Breast epithelium (tissue), 3 donors: Measurements from ENCODE around the gene OPCML.

Source experiments
- POLR2A ChIP-seq: fragments of 450-650 bp; IDR thresholded peaks from one replicate; pipeline ENCODE4 v1.6.1; 2016; ENCODE audit warnings: antibody characterized with exemption, mild to moderate bottlenecking, moderate library complexity
- POLR2AphosphoS5 ChIP-seq, 3 donors: sonication (generic); formaldehyde crosslinking; IDR thresholded peaks; one replicate each; pipeline ENCODE4 v1.6.1; 2017; ENCODE audit warnings: antibody characterized with exemption in 3 of 3

DNA sequence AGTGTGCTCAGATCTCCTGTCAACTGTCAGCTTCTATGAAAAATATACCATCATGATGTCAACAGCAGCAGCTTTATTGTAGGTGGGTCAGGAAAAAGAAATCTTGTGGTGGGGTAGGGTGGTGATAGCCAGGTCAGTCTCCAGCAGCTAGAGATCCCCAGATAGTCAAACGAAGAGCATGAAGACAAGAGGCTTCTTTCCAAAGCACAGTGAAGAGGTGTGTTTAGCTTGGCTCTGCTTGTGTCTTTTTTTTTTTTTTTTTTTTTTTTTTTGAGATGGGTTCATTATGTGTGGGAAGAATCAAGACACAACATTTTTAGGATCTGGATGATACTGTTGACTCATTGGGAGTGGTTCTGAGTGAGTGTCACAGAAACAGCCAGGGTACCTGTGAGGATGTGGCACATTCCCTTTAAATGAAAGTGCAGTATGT lies 1086.4 kb downstream of the OPCML start:
- TF ChIP-seq POLR2A, result no peak
- no peak for TF ChIP-seq POLR2AphosphoS5 (IDR thresholded peaks at IDR 0.05)
